DMS 273 (cell line): ENCODE measurements around the gene PLEKHA7.
"Not testable (repeated sequence)": the region's sequence is repeated elsewhere in the genome, so short reads cannot be mapped to it uniquely, and the experiment has no call there.

Experiments
- DNase-seq: peaks from one replicate; lab custom pipeline; 2025; ENCODE audit not compliant: unreplicated experiment; lab: John Stamatoyannopoulos, UW

PLEKHA7 gene, protein sequence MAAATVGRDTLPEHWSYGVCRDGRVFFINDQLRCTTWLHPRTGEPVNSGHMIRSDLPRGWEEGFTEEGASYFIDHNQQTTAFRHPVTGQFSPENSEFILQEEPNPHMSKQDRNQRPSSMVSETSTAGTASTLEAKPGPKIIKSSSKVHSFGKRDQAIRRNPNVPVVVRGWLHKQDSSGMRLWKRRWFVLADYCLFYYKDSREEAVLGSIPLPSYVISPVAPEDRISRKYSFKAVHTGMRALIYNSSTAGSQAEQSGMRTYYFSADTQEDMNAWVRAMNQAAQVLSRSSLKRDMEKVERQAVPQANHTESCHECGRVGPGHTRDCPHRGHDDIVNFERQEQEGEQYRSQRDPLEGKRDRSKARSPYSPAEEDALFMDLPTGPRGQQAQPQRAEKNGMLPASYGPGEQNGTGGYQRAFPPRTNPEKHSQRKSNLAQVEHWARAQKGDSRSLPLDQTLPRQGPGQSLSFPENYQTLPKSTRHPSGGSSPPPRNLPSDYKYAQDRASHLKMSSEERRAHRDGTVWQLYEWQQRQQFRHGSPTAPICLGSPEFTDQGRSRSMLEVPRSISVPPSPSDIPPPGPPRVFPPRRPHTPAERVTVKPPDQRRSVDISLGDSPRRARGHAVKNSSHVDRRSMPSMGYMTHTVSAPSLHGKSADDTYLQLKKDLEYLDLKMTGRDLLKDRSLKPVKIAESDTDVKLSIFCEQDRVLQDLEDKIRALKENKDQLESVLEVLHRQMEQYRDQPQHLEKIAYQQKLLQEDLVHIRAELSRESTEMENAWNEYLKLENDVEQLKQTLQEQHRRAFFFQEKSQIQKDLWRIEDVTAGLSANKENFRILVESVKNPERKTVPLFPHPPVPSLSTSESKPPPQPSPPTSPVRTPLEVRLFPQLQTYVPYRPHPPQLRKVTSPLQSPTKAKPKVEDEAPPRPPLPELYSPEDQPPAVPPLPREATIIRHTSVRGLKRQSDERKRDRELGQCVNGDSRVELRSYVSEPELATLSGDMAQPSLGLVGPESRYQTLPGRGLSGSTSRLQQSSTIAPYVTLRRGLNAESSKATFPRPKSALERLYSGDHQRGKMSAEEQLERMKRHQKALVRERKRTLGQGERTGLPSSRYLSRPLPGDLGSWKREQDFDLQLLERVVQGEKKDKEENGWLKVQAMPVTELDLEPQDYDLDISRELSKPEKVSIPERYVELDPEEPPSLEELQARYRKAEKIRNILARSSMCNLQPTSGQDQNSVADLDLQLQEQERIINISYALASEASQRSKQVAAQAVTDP

DNA sequence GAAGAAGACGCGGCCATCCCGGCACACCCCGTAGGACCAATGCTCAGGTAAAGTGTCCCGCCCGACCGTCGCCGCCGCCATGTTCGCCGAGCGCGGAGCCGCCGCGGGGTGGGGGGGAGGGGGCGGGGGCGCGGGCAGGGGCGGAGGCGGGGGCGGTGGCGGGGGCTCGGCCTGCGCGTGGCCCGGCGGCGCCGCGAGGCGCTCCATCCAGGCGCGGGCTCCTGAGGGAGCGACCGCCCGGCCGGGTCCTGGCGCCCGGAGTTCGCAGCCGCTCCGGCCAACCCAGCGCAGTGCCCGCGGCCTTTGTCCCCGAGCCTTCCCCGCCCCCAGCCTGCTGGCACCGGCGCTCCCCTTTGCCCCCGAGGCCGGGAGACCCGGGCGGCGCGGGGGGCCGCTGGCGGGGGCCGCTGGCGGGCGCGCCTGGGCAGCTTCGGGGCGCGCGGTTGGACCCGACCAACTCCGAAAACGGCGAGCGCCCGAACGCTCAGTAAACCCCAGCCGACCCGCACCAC is at the start of gene PLEKHA7:
PLEKHA7 (minus strand) TSS at position 94 of the 512 bp plus-strand sequence; CDS start at position 81, 13 bp downstream.
- DNase-seq = peak; percentile 37

DNA sequence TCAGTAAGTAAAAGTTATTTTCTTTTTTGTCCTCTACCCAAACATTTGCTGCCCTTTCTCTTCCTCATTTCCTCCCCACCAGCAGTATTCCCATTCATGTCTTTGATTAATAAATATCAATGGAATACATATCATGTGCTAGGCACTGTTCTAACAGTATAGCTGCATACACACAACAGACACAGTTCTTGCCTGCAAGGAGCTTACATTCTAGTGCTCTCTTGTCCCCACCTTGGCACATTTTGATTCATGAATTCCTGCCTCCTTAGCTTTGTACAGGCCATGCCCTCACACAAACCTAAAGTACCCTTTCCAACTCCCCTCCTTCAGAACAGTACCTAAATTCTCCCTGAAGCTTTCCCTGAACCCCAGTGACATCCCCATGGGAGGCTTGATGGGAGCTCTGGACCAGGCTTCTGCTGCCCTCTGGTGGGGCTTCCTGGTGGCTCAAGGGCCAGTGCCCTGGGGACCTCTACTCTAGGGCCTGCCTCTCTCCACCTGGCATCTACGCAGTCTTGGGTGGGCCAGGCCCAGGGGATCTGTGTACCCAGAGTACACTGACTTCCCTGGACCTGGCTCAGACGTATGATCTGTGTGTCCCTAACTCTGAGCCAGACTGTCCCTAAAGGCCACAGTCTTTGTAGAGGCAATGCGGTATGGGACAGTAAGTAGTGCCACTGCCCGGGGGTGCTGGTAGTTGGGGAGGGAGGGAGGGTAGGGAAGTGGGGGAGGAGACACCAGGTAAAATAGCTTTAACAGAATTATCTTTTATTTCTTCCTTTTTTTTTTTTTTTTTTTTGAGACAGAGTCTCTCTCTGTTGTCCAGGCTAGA is 49.2 kb upstream of the PLEKHA7 start:
- peak; percentile 72 for DNase-seq

DNA sequence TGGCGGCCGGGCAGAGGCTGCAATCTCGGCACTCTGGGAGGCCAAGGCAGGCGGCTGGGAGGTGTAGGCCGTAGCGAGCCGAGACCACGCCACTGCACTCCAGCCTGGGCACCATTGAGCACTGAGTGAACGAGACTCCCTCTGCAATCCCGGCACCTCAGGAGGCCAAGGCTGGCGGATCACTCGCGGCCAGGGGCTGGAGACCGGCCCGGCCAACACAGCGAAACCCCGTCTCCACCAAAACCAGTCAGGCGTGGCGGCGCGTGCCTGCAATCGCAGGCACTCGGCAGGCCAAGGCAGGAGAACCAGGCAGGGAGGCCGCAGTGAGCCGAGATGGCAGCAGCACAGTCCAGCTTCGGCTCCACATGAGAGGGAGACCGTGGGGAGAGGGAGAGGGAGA is 36.9 kb upstream of the PLEKHA7 start:
- DNase-seq = not testable (repeated sequence)

DNA sequence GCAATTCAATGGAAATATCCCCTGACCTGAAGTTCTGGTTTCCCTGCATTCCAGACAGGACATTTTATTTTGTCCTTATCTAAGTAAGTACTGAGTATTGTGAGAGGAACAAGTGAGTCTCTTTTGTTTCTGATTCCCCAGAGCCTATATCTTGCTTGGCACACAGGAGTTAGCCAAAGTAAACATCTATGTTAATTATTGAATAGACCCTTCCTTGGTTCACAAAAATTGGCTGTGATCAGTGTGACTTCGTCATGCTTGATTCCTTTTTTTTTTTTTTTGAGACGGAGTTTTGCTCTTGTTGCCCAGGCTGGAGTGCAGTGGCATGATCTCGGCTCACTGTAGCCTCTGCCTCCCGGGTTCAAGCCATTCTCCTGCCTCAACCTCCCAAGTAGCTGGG is 34.3 kb upstream of the PLEKHA7 start:
- not testable (repeated sequence) for DNase-seq

DNA sequence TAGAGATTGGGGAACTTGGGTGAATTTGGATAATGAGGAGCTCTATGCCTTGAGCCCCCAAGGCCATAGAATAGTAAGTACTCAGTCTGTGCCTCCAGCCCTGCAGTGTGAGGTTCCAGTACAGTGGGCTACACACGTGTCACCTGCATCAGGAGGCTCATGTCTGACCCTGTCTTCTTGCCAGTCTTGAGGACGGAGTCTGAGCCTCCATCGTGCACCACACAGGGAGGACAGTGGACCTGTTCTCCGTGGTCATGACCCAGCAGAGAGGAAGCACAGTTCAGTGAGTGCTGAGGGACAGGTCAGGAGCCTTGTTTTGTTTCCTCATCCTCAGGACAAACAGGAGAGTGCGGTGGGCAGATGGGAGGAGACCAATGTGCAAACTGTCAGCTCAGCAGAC is 32.5 kb upstream of the PLEKHA7 start:
- DNase-seq = no peak

DNA sequence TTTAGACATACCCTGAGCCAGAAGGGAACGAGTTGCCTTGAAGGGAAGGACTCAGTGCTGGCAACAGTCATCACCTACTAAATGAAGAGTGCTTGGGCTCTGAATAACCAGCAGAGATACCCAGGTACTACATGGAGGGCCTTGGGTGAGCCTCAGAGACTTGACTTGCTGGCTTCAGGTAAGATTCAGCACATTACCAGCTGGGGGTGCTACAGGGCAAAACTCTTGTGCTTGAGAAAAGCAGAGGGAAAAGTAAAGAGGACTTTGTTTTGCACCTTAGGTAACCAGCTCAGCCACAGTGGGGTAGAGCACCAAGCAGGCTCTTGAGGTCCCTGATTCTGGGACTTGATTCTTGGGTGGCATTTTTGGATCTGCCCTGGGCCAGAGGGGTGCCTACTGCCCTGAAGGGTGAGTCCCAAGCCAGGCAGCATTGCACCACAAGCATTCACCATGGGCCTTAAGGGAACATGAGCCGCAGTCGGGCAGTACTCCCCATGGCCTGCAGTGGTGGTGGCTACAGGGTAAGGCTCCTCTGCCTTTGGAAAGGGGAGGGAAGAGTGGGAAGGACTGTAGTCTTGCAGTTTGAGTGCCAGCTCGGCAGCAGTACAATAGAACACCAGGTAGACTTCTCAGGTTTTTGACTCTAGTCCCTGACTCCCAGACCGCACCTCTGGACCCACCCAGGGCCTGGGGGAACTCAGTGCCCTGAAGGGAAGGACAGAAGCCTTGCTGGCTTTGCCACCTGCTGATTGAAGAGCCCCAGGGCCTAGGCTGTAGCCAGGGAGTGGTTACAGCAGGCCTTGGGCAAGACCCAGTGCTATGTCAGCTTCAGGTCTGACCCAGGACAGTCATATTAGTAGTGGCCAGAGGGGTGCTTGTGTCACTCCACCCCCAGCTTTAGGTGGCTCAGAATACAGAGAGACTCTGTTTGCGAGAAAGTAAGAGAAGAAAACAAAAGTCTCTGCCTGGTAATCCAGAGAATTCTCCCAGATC is 22.7 kb upstream of the PLEKHA7 start:
- DNase-seq = peak; percentile 1

DNA sequence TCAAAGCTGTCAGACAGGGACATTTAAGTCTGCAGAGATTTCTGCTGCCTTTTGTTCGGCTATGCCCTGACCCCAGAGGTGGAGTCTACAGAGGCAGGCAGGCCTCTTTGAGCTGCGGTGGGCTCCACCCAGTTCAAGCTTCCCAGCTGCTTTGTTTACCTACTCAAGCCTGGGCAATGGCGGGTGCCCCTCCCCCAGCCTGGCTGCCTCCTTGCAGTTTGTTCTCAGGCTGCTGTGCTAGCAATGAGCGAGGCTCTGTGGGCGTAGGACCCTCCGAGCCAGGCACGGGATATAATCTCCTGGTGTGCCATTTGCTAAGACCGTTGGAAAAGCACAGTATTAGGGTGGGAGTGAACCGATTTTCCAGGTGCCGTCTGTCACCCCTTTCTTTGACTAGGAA is 19.8 kb upstream of the PLEKHA7 start:
- DNase-seq = not testable (repeated sequence)

DNA sequence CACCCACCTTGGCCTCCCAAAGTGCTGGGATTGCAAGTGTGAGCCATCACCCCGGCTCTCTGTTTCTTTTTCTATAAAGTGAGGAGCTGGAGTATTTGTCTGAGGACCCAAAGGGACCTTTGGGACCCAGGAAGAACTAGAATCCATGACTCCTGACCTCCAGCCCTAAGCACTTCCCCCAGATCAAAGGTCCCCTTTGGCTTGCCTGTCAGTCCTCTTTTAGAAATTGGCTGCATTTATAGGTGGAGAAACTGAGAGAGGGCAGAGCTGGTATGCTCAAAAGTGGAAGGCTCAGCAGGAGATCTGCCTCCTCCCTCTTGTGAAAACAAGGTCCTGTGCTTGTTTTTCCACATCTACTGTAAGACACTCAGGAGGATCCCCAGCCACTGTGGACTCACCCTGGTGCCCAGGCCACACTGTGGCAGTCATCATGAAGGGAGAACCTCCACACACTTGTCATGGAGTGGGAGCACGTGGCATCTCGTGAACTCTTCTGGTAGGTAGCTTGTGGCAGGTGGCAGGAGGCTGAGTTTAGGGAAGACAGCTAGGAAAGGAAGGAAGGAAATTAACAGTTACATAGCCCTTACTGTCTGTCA is 12.4 kb upstream of the PLEKHA7 start:
- DNase-seq = no peak

DNA sequence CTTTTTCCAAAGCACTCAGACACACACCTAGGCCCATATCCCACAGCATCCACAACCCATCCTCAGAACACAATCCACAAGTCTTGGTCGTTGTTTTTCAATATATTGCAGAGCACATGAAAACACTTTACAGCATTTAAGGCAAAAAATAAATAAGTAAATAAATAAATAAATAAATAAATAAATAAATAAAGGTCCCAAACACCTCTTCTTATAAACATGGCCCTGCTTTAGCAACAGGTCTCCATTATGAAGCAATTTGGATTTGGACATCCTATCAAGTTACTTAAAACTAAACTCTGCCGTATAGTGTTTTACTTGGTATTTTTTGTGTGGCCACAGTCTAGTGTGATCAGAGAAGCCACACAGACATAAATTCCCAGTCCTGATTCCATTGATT is 10.7 kb upstream of the PLEKHA7 start:
- DNase-seq = no peak

DNA sequence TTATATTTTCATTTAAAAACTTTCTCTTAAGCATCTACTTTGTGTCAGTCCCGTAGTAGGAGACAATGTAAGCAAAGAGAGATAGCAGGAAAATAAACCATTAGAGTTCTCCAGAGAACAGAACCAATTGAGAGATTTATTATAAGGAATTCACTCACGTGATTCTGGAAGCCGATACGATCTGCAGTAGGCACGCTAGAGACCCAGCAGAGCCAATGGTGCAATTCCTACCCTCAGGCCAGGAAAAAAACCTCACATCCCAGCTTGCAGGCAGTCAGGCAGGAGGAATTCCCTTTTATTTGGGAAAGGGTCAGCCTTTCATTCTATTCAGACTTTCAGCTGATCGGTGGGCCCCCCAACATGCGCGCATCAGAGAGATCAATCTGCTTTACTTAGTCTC is 7.3 kb upstream of the PLEKHA7 start:
- no peak for DNase-seq

DNA sequence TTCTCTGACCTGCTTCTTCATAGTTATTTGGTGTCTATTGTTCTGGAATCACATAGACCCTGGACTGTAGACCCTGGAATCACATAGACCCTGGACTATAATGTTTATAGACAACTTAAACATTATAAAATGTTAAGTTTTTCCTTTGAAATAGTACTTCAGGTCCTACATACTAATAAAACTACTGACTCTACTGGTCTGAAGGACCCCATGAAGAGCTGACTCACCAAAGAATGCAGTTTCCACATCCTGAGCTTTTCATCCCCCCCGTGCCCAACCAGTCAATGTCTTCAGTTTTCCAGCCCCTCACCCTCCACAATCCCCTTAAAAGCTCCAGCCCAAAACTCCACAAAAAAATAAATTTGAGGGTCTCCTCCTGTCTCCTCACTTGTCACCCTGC is 6.6 kb upstream of the PLEKHA7 start:
- DNase-seq = no peak

DNA sequence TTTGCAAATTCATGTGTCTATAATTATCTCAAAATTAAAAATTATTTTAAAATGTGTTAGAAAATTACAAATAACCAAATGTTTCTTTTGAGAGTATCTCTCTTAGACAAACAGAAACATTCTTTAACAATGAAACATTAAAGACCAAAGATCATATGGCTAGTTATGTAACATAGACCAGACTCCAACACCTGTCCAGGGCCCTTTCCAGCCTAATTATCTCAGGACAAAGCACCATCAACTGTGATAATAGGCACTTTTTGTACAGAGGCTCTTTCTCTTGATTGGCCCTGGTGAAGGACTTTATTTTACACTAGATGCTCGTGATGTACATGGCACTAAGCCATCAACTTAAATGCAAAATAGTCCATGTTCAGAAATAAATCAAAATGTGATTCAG is 5.0 kb upstream of the PLEKHA7 start:
- DNase-seq = no peak

DNA sequence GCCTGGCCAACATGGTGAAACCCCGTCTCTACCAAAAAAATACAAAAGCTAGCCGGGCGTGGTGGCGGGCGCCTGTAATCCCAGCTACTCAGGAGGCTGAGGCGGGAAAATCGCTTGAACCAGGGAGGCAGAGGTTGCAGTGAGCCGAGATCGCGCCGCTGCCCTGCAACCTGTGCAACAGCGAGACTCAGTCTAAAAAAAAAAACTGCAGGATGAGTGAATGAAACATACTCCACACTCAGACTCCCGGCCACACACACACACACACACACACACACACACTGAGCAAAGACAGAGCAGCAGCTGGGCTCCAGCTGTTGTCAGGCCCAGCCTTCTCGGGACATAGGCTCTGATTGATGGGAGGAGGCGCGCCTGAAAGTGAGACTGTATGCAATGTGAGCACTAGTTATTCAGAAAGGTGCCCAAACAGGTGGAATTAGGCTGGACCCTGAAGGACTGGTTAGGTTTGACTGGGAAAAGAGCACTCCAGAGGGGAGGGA is 1.5 kb upstream of the PLEKHA7 start:
- DNase-seq = peak; percentile 7

DNA sequence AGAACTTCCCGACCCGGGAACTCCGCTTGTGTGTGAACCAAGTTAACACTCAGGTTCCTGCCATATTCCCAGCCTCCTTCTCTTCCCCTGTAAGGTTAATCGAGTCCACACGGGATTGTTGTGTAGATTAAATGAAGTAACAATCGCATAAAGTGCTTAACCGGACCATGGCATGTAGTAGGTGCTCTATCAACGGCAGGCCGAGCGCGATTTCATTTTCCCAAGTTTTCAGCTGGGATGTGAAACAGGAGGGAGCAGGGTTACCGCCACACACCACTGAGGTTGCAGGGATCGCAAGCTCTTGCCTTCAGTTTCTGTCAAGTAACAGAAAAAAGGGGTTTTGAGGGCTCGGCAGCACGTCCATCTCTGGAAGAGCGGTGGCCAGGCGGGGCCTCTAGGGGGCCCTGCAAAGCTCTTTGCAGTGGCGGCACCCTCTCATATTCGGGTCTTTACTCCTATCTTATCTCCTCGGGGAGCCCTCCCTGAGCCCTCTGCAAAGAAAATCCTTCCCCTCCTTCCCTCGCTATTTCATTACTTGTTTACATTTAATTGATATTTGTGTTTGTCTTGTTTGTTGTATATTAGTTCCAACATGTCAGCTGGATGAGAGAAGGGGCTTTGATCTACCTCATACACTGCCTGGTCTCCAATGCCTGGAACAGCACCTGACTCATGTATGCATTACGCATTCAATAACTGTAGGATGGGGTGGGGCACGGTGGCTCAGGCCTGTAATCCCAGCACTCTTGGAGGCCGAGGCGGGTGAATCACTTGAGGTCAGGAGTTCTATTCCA is 816 bp upstream of the PLEKHA7 start:
- DNase-seq = peak; percentile 59

DNA sequence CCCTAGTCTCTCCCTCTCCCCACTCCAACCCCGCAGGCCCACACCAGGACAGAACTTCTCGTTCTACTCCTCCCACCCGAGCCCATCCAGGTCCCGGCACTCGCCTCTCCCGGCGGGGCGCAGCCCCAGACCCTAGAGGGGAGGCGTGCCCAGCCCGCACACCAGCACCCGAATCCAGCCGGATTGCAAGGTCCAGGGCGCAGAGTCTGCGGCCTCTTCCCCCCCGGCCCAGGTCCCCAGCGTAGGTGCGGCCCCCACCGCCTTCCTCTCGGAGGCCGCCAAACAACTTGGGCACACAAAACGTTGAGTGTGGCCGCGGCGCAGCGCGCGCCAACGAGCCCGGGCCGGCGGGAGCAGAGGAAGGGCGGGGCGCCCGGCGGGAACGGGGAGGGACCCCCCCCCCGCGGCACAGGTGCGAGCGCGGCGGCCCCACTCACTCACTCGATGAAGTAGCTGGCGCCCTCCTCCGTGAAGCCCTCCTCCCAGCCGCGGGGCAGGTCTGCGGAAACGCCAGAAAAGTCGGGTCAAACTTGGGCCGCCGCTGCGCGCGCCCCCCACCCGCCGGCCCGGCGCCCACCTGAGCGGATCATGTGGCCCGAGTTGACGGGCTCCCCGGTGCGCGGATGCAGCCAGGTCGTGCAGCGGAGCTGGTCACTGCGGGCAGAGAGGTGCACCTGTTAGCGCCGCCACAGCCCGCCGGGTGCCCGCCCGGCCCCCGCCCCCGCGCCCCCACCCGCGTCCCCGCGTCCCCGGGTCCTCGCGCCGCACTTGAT is 480 bp downstream of the PLEKHA7 start:
- peak; percentile 38 for DNase-seq

DNA sequence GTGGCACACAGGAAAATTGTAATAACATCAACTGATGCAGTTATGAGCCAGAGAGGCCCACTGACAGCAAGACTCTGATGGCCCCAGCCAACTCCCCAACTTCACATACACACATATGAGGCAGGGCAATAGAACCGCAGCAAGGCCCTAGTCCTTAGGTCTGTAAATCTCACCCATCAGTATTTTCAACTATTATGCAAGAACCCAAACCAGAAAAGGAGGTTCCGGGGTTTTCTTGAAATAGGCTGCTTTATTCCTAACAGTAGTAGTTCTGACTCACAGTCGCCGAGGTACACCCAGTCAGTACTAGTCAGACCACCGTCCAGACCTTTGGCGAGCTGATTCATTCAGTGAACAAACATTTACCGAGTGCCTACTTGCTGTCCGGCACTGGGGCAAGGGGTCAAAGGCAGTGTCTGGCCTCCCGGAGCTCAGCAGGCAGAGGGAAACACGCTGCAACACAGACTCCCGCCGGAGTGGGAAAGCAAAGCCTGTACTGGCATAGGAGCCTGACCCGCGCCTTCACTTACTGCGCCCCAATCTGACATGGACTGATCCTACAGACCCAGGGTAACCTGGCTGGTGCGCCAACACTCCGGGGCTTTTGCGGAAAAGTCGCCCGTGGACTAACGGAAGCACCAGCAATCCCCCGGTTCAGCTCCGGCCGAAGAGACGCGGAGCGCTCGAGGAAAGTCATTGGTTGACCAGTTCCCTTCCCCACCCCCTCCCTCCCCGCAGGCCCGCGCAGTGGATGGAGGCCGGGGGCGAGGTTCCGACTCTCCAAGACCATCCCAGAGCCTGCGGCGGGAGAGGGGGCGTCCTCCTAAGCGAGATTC is 1.3 kb downstream of the PLEKHA7 start:
- no peak for DNase-seq
